AG10803 (cell line): Measurements from ENCODE around the gene SYTL1.

Experiments used
- DNase-seq: peaks from one replicate; pipeline ENCODE4 v3.0.0; 2010; ENCODE audit warnings: low read depth
- H3K4me3 ChIP-seq: 2 replicates; pipeline ENCODE4 v1.5.1; 2011; ENCODE audit warnings: mild to moderate bottlenecking, low read length, control low read depth
- CTCF ChIP-seq: conservative IDR thresholded peaks from 2 replicates; pipeline ENCODE4 v1.5.1; 2011; ENCODE audit warnings: mild to moderate bottlenecking, low read length, control low read depth, inconsistent platforms

The SYTL1 gene

GRCh38 chr1:27372808-27373690 lies 31.2 kb downstream of the SYTL1 start:
- no peak for DNase-seq
- TF ChIP-seq CTCF: peak; percentile 29; the same call in 1 of the 2 replicates
- H3K4me3 ChIP-seq: no peak overlapping the region

GRCh38 chr1:27374362-27375086 lies 32.7 kb downstream of the SYTL1 start, which contains the start of gene FCN3:
FCN3 (minus strand) TSS chr1:27374824; CDS start chr1:27374818, 6 bp downstream.
- no peak for TF ChIP-seq CTCF
- no peak within 1 kb of the TSS for H3K4me3 ChIP-seq
- DNase-seq: no peak

- H3K4me3 ChIP-seq: no peak overlapping the region
- DNase-seq: no peak
- no peak for TF ChIP-seq CTCF
Observed at GRCh38 chr1:27377760-27378495, 36.1 kb downstream of the SYTL1 start.

- no peak for DNase-seq
- H3K4me3 ChIP-seq: no peak overlapping the region
- no peak for TF ChIP-seq CTCF
Observed at GRCh38 chr1:27379564-27380122, 37.8 kb downstream of the SYTL1 start.

- DNase-seq: no peak
- no peak for TF ChIP-seq CTCF
- H3K4me3 ChIP-seq: no peak overlapping the region
Observed at GRCh38 chr1:27380224-27380623, 38.4 kb downstream of the SYTL1 start.

- no peak overlapping the region for H3K4me3 ChIP-seq
- no peak for DNase-seq
- no peak for TF ChIP-seq CTCF
Observed at GRCh38 chr1:27380766-27381733, 39.2 kb downstream of the SYTL1 start.
